SK-N-SH treated with all-trans-retinoic acid at 6 μM for 48 hours (cell line): ENCODE measurements around the gene PITRM1.

ENCODE experiments used
- ARNTL ChIP-seq: fragments of 450-650 bp; formaldehyde crosslinking; IDR thresholded peaks from 2 replicates; pipeline ENCODE4 v1.5.0; 2020; ENCODE audit warnings: low read depth, mild to moderate bottlenecking, moderate library complexity, borderline replicate concordance
- GLIS3 ChIP-seq: fragments of 250-450 bp; sonication (Bioruptor Pico); IDR thresholded peaks from 2 replicates; pipeline ENCODE4 v1.5.0; 2020; ENCODE audit warnings: mild to moderate bottlenecking, moderate library complexity
- ISL1 ChIP-seq: fragments of 250-450 bp; sonication (Bioruptor Pico); IDR thresholded peaks from 2 replicates; pipeline ENCODE4 v2.1.2; 2022; ENCODE audit warnings: mild to moderate bottlenecking, moderate library complexity
- OSR1 ChIP-seq: fragments of 250-450 bp; sonication (Bioruptor Pico); IDR thresholded peaks from 2 replicates; pipeline ENCODE4 v1.8.0; 2022; ENCODE audit warnings: moderate library complexity, mild to moderate bottlenecking, inconsistent platforms
- SNAI2 ChIP-seq: fragments of 250-450 bp; sonication (Bioruptor Pico); IDR thresholded peaks from 2 replicates; pipeline ENCODE4 v1.5.0; 2020; ENCODE audit warnings: mild to moderate bottlenecking, moderate library complexity
- TCF4 ChIP-seq: fragments of 250-450 bp; sonication (Bioruptor Pico); IDR thresholded peaks from 2 replicates; pipeline ENCODE4 v1.8.0; 2021; ENCODE audit warnings: mild to moderate bottlenecking, moderate library complexity, borderline replicate concordance
- TOX ChIP-seq: fragments of 250-450 bp; sonication (Bioruptor Pico); IDR thresholded peaks from 2 replicates; pipeline ENCODE4 v1.8.0; 2021; ENCODE audit warnings: mild to moderate bottlenecking, moderate library complexity, borderline replicate concordance
- ZFP3 ChIP-seq: fragments of 250-450 bp; sonication (Bioruptor Pico); IDR thresholded peaks from 2 replicates; pipeline ENCODE4 v1.5.0; 2020; ENCODE audit warnings: mild to moderate bottlenecking, moderate library complexity
- ZFP30 ChIP-seq: fragments of 450-650 bp; formaldehyde crosslinking; IDR thresholded peaks from 2 replicates; pipeline ENCODE4 v1.5.0; 2022; ENCODE audit warnings: mild to moderate bottlenecking, moderate library complexity
- ZNF565 ChIP-seq: fragments of 450-650 bp; formaldehyde crosslinking; conservative IDR thresholded peaks from 2 replicates; pipeline ENCODE4 v1.5.0; 2020; ENCODE audit warnings: low read depth, mild to moderate bottlenecking, moderate library complexity
- TF ChIP-seq, protein P1 (sequence below): fragments of 250-450 bp; sonication (Bioruptor Pico); IDR thresholded peaks from 2 replicates; pipeline ENCODE4 v1.5.1; 2021; ENCODE audit warnings: mild to moderate bottlenecking, moderate library complexity

DNA sequence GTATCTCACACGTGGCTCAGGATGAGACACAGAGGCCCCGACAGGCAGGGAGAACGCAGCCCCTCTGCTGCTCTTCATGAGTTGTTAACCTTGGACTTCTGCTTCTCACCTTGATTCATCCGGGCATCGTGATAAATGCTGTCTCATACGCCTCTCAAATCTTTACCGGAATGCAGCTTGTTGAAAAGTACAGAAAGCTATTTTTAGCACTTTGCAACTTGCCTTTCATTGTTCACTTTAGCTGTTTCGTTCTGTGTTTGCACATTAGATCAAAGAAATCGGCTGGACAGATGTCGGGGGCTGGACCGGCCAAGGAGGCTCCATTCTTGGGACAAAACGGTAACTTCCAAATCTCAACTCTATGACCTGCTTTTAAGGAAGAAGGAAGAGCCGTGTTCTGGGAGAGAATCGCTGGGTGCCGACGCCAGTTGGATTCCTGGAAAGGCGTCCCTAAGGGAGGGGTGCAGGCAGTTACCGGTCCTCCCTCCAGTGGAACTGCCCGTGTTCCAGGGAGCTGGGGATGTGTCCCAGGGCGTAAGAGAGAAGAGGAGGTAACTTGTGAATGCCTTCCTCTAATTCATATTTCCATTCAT lies 56.0 kb downstream of the PITRM1 start:
- TF ChIP-seq OSR1 (CRISPR knock-in tag) = no peak
- TF ChIP-seq ZFP3 (CRISPR knock-in tag) = no peak
- TF ChIP-seq TOX (CRISPR knock-in tag) = no peak
- TF ChIP-seq ISL1 = no peak
- TF ChIP-seq GLIS3 = no peak
- TF ChIP-seq, protein P1, sequence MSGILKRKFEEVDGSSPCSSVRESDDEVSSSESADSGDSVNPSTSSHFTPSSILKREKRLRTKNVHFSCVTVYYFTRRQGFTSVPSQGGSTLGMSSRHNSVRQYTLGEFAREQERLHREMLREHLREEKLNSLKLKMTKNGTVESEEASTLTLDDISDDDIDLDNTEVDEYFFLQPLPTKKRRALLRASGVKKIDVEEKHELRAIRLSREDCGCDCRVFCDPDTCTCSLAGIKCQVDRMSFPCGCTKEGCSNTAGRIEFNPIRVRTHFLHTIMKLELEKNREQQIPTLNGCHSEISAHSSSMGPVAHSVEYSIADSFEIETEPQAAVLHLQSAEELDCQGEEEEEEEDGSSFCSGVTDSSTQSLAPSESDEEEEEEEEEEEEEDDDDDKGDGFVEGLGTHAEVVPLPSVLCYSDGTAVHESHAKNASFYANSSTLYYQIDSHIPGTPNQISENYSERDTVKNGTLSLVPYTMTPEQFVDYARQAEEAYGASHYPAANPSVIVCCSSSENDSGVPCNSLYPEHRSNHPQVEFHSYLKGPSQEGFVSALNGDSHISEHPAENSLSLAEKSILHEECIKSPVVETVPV (CRISPR knock-in tag) = no peak
- TF ChIP-seq SNAI2 (CRISPR knock-in tag) = no peak
- TF ChIP-seq ZFP30 (CRISPR knock-in tag) = no peak
- no peak for TF ChIP-seq ZNF565
- no peak for TF ChIP-seq TCF4 (CRISPR knock-in tag)
- TF ChIP-seq ARNTL (CRISPR knock-in tag) = no peak
